ENCODE measurements around the gene MAPK7.

The MAPK7 gene

GRCh38 chr17:19415806-19416775 is 37.8 kb downstream of the MAPK7 start:
- DNase-seq (ENCODE audit: low read depth, low spot score) = no peak

GRCh38 chr17:19417611-19418010 is 39.3 kb downstream of the MAPK7 start:
- DNase-seq (ENCODE audit: low read depth, low spot score) = no peak

DNA sequence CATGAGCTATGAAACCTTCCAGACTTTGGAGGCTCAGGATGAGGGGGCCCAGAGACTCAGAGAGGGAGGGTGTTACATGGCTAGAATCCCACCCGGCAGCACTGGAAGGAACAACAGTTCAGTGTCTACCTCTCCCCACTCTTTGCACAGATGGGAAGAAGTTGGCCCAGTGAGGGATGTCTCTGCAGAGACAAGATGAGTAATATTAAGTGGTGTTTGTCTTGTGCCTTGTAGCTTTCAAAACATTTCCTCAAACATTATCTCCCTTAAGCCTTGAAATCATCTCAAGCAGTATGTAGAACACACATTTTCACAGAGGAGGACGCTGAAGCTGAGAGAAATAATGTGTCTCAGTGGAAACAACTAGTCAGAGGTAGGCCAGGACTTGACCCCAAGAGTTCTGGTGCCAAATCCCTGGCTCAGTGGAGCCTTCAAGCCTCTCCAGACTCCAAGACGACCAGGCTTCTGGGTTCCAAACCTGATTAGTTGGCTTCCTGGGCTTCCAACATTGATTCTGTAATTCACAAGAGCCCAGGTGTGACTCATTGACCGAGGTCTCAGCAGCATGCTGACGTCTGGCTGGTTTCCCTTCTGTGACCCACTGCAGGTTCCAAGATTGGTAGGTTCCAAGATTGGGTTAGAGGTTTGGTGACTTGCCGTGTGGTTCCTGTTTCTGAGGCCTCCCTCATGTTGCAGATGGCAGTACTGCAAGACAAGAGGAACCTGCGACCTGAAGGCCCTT is 40.1 kb downstream of the MAPK7 start:
- DNase-seq (ENCODE audit: low read depth, low spot score) = peak; percentile 50

- DNase-seq (ENCODE audit: low read depth, low spot score) = no peak
Measured at GRCh38 chr17:19421219-19421618, 42.9 kb downstream of the MAPK7 start.

DNA sequence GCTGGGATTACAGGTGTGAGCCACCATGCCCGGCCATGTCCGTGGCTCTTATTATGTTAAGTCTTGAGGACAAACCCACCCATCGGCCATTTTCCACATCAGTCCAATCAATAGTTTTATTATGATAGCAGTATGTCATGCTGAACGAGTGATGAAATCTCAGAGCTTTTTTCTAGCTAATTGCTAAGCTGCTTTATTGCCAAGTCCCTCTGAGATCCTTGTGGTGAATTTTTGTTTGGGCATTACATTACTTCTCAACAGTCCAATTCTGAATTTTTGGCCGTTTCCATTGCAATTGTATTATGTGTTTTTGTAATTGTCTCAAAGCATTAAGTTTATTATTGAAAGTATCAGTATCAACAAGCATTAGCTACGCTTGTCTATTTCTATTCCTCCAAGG is 43.6 kb downstream of the MAPK7 start:
- no peak for DNase-seq (ENCODE audit: low read depth, low spot score)

- DNase-seq (ENCODE audit: low read depth, low spot score) = no peak
Measured at GRCh38 chr17:19424934-19425868, 46.9 kb downstream of the MAPK7 start.

DNA sequence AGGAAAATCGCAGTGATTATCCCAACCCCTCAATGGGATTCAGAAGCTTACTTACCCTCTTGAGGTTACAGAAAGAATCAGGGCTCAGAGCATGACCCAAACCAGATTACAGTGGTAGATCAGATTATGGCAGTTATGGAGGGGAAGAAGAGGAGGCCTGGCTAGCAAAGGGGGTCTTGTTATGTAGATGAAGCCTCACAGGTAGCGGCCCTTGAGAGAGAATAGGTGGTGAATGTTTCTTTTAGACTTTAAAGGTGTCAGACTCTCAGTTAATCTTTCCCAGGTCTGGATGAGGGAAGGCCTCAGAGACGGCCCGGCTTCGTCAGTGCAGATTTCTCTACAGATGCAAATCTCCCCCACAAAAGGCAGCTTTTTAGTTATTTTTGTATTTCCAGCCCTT is 48.3 kb downstream of the MAPK7 start:
- no peak for DNase-seq (ENCODE audit: low read depth, low spot score)

GRCh38 chr17:19431691-19432090 is 53.4 kb downstream of the MAPK7 start:
- DNase-seq (ENCODE audit: low read depth, low spot score) = no peak
